ENCODE data around the gene NUFIP2. TPM values are rescaled to one million over a fixed set of nuclear protein-coding genes. Genes with fewer than 3 reads are reported as not detected.
A peak's percentile ranks its signal among the peaks of the same experiment; 100 is the strongest.

NUFIP2 gene
- total RNA-seq, 1 donor from 2014 or later = 28.1 TPM

- no peak for DNase-seq (ENCODE audit: low read depth)
- H3K4me3 ChIP-seq (ENCODE audit: low read depth, low read length) = no peak overlapping the region
- no peak for TF ChIP-seq CTCF (conservative IDR thresholded peaks at IDR 0.05; ENCODE audit: low read depth, low read length)
Measured at GRCh38 chr17:29255926-29256522, 37.9 kb downstream of the NUFIP2 start.

GRCh38 chr17:29253037-29253436 is 40.9 kb downstream of the NUFIP2 start:
- peak; percentile 6 for TF ChIP-seq CTCF (conservative IDR thresholded peaks at IDR 0.05; ENCODE audit: low read depth, low read length)
- H3K4me3 ChIP-seq (ENCODE audit: low read depth, low read length) = no peak overlapping the region
- DNase-seq (ENCODE audit: low read depth) = no peak

- no peak for DNase-seq (ENCODE audit: low read depth)
- peak; percentile 53 for TF ChIP-seq CTCF (conservative IDR thresholded peaks at IDR 0.05; ENCODE audit: low read depth, low read length)
- no peak overlapping the region for H3K4me3 ChIP-seq (ENCODE audit: low read depth, low read length)
Measured at GRCh38 chr17:29252101-29252791, 41.7 kb downstream of the NUFIP2 start.

- no peak for TF ChIP-seq CTCF (conservative IDR thresholded peaks at IDR 0.05; ENCODE audit: low read depth, low read length)
- no peak overlapping the region for H3K4me3 ChIP-seq (ENCODE audit: low read depth, low read length)
- DNase-seq (ENCODE audit: low read depth) = no peak
Measured at GRCh38 chr17:29251184-29251583, 42.8 kb downstream of the NUFIP2 start.

- TF ChIP-seq CTCF (conservative IDR thresholded peaks at IDR 0.05; ENCODE audit: low read depth, low read length) = no peak
- no peak for DNase-seq (ENCODE audit: low read depth)
- H3K4me3 ChIP-seq (ENCODE audit: low read depth, low read length) = no peak overlapping the region
Measured at GRCh38 chr17:29250666-29251065, 43.3 kb downstream of the NUFIP2 start.

- no peak for DNase-seq (ENCODE audit: low read depth)
- no peak for TF ChIP-seq CTCF (conservative IDR thresholded peaks at IDR 0.05; ENCODE audit: low read depth, low read length)
- no peak overlapping the region for H3K4me3 ChIP-seq (ENCODE audit: low read depth, low read length)
Measured at GRCh38 chr17:29248845-29249244, 45.1 kb downstream of the NUFIP2 start.

- no peak for TF ChIP-seq CTCF (conservative IDR thresholded peaks at IDR 0.05; ENCODE audit: low read depth, low read length)
- H3K4me3 ChIP-seq (ENCODE audit: low read depth, low read length) = no peak overlapping the region
Measured at GRCh38 chr17:29247219-29247618, 46.7 kb downstream of the NUFIP2 start.

More at GRCh38 chr17:29247219-29247618, 46.7 kb downstream of the NUFIP2 start:
- DNase-seq (ENCODE audit: low read depth) = no peak
